IPS-20b (cell line): ENCODE data around the gene ATP8B4.
"Not testable (repeated sequence)": the region's sequence is repeated elsewhere in the genome, so short reads cannot be mapped to it uniquely, and the experiment has no call there.

Experiments used
- H3K27ac ChIP-seq: one replicate; pipeline ENCODE4 v1.5.1; 2013; ENCODE audit warnings: low read length
- H3K27me3 ChIP-seq: 2 replicates; pipeline ENCODE4 v1.6.1; 2013; ENCODE audit warnings: mild to moderate bottlenecking, low read length, inconsistent platforms; ENCODE audit not compliant: insufficient read depth
- H3K36me3 ChIP-seq: 2 replicates; pipeline ENCODE4 v1.6.1; 2013; ENCODE audit warnings: low read depth, mild to moderate bottlenecking, inconsistent platforms, low read length, moderate library complexity; ENCODE audit not compliant: insufficient read depth
- H3K4me1 ChIP-seq: 2 replicates; pipeline ENCODE4 v1.6.1; 2013; ENCODE audit warnings: mild to moderate bottlenecking, control low read depth, inconsistent platforms, low read length, moderate library complexity; ENCODE audit not compliant: insufficient read depth
- H3K4me3 ChIP-seq: 2 replicates; pipeline ENCODE4 v1.5.1; 2013; ENCODE audit warnings: mild to moderate bottlenecking, low read length, inconsistent platforms
- H3K9ac ChIP-seq: 2 replicates; pipeline ENCODE4 v1.6.1; 2013; ENCODE audit warnings: low read depth, mild to moderate bottlenecking, inconsistent platforms, low read length, moderate library complexity
- H3K9me3 ChIP-seq: 2 replicates; pipeline ENCODE4 v1.6.1; 2013; ENCODE audit warnings: mild to moderate bottlenecking, low read depth, low read length, inconsistent platforms; ENCODE audit not compliant: insufficient read depth

Gene ATP8B4

GRCh38 chr15:50098545-50098944, 20.5 kb downstream of the ATP8B4 start:
- no peak overlapping the region for H3K4me3 ChIP-seq
- H3K27me3 ChIP-seq = no peaks in the 10 kb centered on the region
- H3K9me3 ChIP-seq = no peaks in the 10 kb centered on the region
- no peaks in the 10 kb centered on the region for H3K36me3 ChIP-seq
- no peak overlapping the region for H3K9ac ChIP-seq
- no peak overlapping the region for H3K27ac ChIP-seq
- peaks cover 7% of the 10 kb centered on the region; the same call in 1 of the 2 replicates for H3K4me1 ChIP-seq

GRCh38 chr15:50095938-50096821, 22.9 kb downstream of the ATP8B4 start:
- Histone ChIP-seq H3K27ac (no peak overlapping the region), H3K27me3 (no peaks in the 10 kb centered on the region), H3K36me3 (no peaks in the 10 kb centered on the region), H3K4me3 (no peak overlapping the region), H3K9ac (no peak overlapping the region), H3K9me3 (no peaks in the 10 kb centered on the region), H3K4me1 (peaks cover 7% of the 10 kb centered on the region; the same call in 1 of the 2 replicates)

GRCh38 chr15:50089386-50089785, 29.6 kb downstream of the ATP8B4 start:
- H3K9ac ChIP-seq, H3K4me1 ChIP-seq: not testable (repeated sequence)

GRCh38 chr15:50084932-50085331, 34.1 kb downstream of the ATP8B4 start:
- H3K36me3 ChIP-seq = no peaks in the 10 kb centered on the region
- no peaks in the 10 kb centered on the region for H3K9me3 ChIP-seq
- H3K27ac ChIP-seq = no peak overlapping the region

More at GRCh38 chr15:50089386-50089785, 29.6 kb downstream of the ATP8B4 start:
- H3K27me3 ChIP-seq, H3K27ac ChIP-seq, H3K36me3 ChIP-seq, H3K9me3 ChIP-seq, H3K4me3 ChIP-seq: not testable (repeated sequence)

GRCh38 chr15:50083424-50084025, 35.5 kb downstream of the ATP8B4 start:
- no peaks in the 10 kb centered on the region for H3K27me3 ChIP-seq
- no peak overlapping the region for H3K27ac ChIP-seq
- no peak overlapping the region for H3K9ac ChIP-seq
- no peak overlapping the region for H3K4me3 ChIP-seq
- no peaks in the 10 kb centered on the region for H3K9me3 ChIP-seq
- H3K36me3 ChIP-seq = no peaks in the 10 kb centered on the region
- H3K4me1 ChIP-seq = no peaks in the 10 kb centered on the region

More at GRCh38 chr15:50084932-50085331, 34.1 kb downstream of the ATP8B4 start:
- H3K9ac ChIP-seq = no peak overlapping the region
- no peaks in the 10 kb centered on the region for H3K27me3 ChIP-seq
- no peaks in the 10 kb centered on the region for H3K4me1 ChIP-seq
- no peak overlapping the region for H3K4me3 ChIP-seq

GRCh38 chr15:50082066-50082465, 37.0 kb downstream of the ATP8B4 start:
- Histone ChIP-seq H3K36me3 (no peaks in the 10 kb centered on the region), H3K9ac (no peak overlapping the region), H3K27me3 (no peaks in the 10 kb centered on the region), H3K9me3 (no peaks in the 10 kb centered on the region), H3K4me1 (no peaks in the 10 kb centered on the region), H3K27ac (no peak overlapping the region), H3K4me3 (no peak overlapping the region)

GRCh38 chr15:50077651-50078050, 41.4 kb downstream of the ATP8B4 start:
- Histone ChIP-seq H3K27me3 (no peaks in the 10 kb centered on the region), H3K4me1 (no peaks in the 10 kb centered on the region), H3K36me3 (no peaks in the 10 kb centered on the region), H3K9me3 (no peaks in the 10 kb centered on the region), H3K27ac (no peak overlapping the region), H3K4me3 (no peak overlapping the region), H3K9ac (no peak overlapping the region)

- H3K27me3 ChIP-seq = no peaks in the 10 kb centered on the region
- no peaks in the 10 kb centered on the region for H3K36me3 ChIP-seq
- no peak overlapping the region for H3K27ac ChIP-seq
- no peaks in the 10 kb centered on the region for H3K9me3 ChIP-seq
- no peak overlapping the region for H3K4me3 ChIP-seq
- H3K4me1 ChIP-seq = no peaks in the 10 kb centered on the region
- H3K9ac ChIP-seq = no peak overlapping the region
These were observed 41.9 kb downstream of the ATP8B4 start for GRCh38 chr15:50077176-50077575.

GRCh38 chr15:50075319-50075718, 43.7 kb downstream of the ATP8B4 start:
- Histone ChIP-seq H3K9ac (no peak overlapping the region), H3K9me3 (no peaks in the 10 kb centered on the region), H3K27ac (no peak overlapping the region), H3K4me3 (no peak overlapping the region), H3K36me3 (no peaks in the 10 kb centered on the region), H3K27me3 (no peaks in the 10 kb centered on the region), H3K4me1 (no peaks in the 10 kb centered on the region)

GRCh38 chr15:50071551-50072258, 47.3 kb downstream of the ATP8B4 start:
- Histone ChIP-seq H3K27me3 (no peaks in the 10 kb centered on the region), H3K9me3 (no peaks in the 10 kb centered on the region), H3K4me1 (no peaks in the 10 kb centered on the region), H3K36me3 (no peaks in the 10 kb centered on the region), H3K27ac (no peak overlapping the region), H3K4me3 (no peak overlapping the region), H3K9ac (no peak overlapping the region)

GRCh38 chr15:50068016-50068415, 51.0 kb downstream of the ATP8B4 start:
- no peaks in the 10 kb centered on the region for H3K4me1 ChIP-seq
- no peak overlapping the region for H3K27ac ChIP-seq
- H3K4me3 ChIP-seq = no peak overlapping the region
- no peaks in the 10 kb centered on the region for H3K9me3 ChIP-seq
- no peaks in the 10 kb centered on the region for H3K27me3 ChIP-seq
- H3K9ac ChIP-seq = no peak overlapping the region
- H3K36me3 ChIP-seq = no peaks in the 10 kb centered on the region
